ENCODE results near the gene BTG1. TPM values are rescaled to one million over a fixed set of nuclear protein-coding genes. Genes with fewer than 3 reads are reported as not detected.

Gene BTG1
- total RNA-seq, 1 donor from 2014 or later: 79.8 TPM

DNA sequence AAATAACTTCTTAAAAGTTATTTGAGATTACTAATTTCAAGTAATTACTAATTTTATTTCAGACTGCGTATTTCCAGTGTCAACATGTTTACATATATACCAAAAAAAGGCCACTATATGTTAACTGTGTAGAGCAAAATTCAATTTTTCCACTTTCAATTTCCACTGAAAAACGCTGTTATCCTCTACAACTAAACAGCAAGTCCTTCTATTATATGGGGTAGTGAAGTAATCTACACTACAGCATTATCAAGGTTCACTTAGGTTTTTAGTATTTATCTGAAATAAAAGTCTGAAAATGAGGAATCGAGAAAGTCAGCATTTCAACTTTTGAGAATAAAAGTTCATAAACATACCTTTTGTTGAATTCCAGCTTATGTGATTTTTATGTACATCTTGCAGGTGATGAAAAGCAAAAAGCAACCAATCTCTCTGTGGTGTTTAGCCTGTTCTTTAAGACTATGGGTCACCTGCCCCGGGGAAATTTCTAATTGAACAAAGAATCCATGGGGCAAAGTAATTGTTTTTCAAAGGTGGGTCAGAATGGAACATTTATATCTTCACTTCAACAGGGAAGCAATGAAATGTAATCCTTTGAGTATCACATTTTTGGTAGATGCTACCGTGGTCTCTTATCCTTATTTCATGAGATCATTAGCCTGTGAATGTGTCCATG lies 3.3 kb downstream of the BTG1 start:
- no peak for DNase-seq (ENCODE audit: low spot score)
- peaks cover 50% of the 10 kb centered on the region for H3K4me1 Mint-ChIP-seq (ENCODE audit: unreplicated experiment)
- H3K4me3 Mint-ChIP-seq (ENCODE audit: unreplicated experiment): peak overlapping the region; percentile 99

GRCh38 chr12:92141591-92142121 lies 4.0 kb downstream of the BTG1 start:
- H3K4me1 Mint-ChIP-seq (ENCODE audit: unreplicated experiment): peaks cover 50% of the 10 kb centered on the region
- no peaks in the 10 kb centered on the region for H3K9me3 Mint-ChIP-seq (ENCODE audit: unreplicated experiment)
- TF ChIP-seq, protein P1, sequence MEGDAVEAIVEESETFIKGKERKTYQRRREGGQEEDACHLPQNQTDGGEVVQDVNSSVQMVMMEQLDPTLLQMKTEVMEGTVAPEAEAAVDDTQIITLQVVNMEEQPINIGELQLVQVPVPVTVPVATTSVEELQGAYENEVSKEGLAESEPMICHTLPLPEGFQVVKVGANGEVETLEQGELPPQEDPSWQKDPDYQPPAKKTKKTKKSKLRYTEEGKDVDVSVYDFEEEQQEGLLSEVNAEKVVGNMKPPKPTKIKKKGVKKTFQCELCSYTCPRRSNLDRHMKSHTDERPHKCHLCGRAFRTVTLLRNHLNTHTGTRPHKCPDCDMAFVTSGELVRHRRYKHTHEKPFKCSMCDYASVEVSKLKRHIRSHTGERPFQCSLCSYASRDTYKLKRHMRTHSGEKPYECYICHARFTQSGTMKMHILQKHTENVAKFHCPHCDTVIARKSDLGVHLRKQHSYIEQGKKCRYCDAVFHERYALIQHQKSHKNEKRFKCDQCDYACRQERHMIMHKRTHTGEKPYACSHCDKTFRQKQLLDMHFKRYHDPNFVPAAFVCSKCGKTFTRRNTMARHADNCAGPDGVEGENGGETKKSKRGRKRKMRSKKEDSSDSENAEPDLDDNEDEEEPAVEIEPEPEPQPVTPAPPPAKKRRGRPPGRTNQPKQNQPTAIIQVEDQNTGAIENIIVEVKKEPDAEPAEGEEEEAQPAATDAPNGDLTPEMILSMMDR (IDR thresholded peaks at IDR 0.05; ENCODE audit: unreplicated experiment): no peak
- peaks cover 18% of the 10 kb centered on the region for H3K27me3 Mint-ChIP-seq (ENCODE audit: unreplicated experiment)
- H3K27ac Mint-ChIP-seq (ENCODE audit: unreplicated experiment): no peak overlapping the region
- peaks cover 36% of the 10 kb centered on the region for H3K36me3 Mint-ChIP-seq (ENCODE audit: low read depth, unreplicated experiment)
- H3K4me3 Mint-ChIP-seq (ENCODE audit: unreplicated experiment): peak overlapping the region; percentile 99
- DNase-seq (ENCODE audit: low spot score): no peak

More for the DNA sequence above, 3.3 kb downstream of the BTG1 start:
- Mint-ChIP-seq H3K36me3 (ENCODE audit: low read depth, unreplicated experiment) (peaks cover 33% of the 10 kb centered on the region), H3K27ac (ENCODE audit: unreplicated experiment) (no peak overlapping the region), H3K27me3 (ENCODE audit: unreplicated experiment) (peaks cover 18% of the 10 kb centered on the region), H3K9me3 (ENCODE audit: unreplicated experiment) (no peaks in the 10 kb centered on the region)
- TF ChIP-seq, protein P1 (IDR thresholded peaks at IDR 0.05; ENCODE audit: unreplicated experiment): no peak

GRCh38 chr12:92140896-92141536 lies 4.6 kb downstream of the BTG1 start:
- Mint-ChIP-seq H3K27me3 (ENCODE audit: unreplicated experiment) (peaks cover 16% of the 10 kb centered on the region), H3K36me3 (ENCODE audit: low read depth, unreplicated experiment) (peaks cover 41% of the 10 kb centered on the region), H3K4me3 (ENCODE audit: unreplicated experiment) (peak overlapping the region; percentile 99), H3K9me3 (ENCODE audit: unreplicated experiment) (no peaks in the 10 kb centered on the region), H3K4me1 (ENCODE audit: unreplicated experiment) (peaks cover 50% of the 10 kb centered on the region), H3K27ac (ENCODE audit: unreplicated experiment) (no peak overlapping the region)
- TF ChIP-seq, protein P1 (IDR thresholded peaks at IDR 0.05; ENCODE audit: unreplicated experiment): no peak
- DNase-seq (ENCODE audit: low spot score): no peak

- Mint-ChIP-seq H3K27me3 (ENCODE audit: unreplicated experiment) (peaks cover 12% of the 10 kb centered on the region), H3K9me3 (ENCODE audit: unreplicated experiment) (no peaks in the 10 kb centered on the region), H3K27ac (ENCODE audit: unreplicated experiment) (peak overlapping the region; percentile 15), H3K4me1 (ENCODE audit: unreplicated experiment) (peaks cover 48% of the 10 kb centered on the region), H3K36me3 (ENCODE audit: low read depth, unreplicated experiment) (peaks cover 36% of the 10 kb centered on the region), H3K4me3 (ENCODE audit: unreplicated experiment) (peak overlapping the region; percentile 99)
- no peak for DNase-seq (ENCODE audit: low spot score)
- TF ChIP-seq, protein P1 (IDR thresholded peaks at IDR 0.05; ENCODE audit: unreplicated experiment): no peak
These were observed 5.5 kb downstream of the BTG1 start for GRCh38 chr12:92140156-92140555.
